PC-3 (cell line): ENCODE measurements around the gene TIE1.

Source experiments
- CTCF ChIP-seq: fragments of 300-600 bp; sonication (generic); conservative IDR thresholded peaks from 2 replicates; pipeline ENCODE4 v1.5.1; 2017; ENCODE audit warnings: antibody characterized with exemption, low read depth, mild to moderate bottlenecking, low read length
- EZH2 ChIP-seq: fragments of 300-600 bp; sonication (generic); IDR thresholded peaks from one replicate; pipeline ENCODE4 v1.6.1; 2017; ENCODE audit warnings: antibody characterized with exemption, mild to moderate bottlenecking, low read length; ENCODE audit not compliant: unreplicated experiment

- no peak for TF ChIP-seq CTCF
- no peak for TF ChIP-seq EZH2
Measured at GRCh38 chr1:43358746-43359693, 58.2 kb downstream of the TIE1 start, which contains the start of gene CDC20.
